GM19238 (cell line): ENCODE data around the gene DLX4.
A peak's percentile ranks its signal among the peaks of the same experiment; 100 is the strongest.

Source experiments
- DNase-seq: peaks from one replicate; pipeline ENCODE4 v3.0.0; 2011; ENCODE audit warnings: low spot score; ENCODE audit not compliant: insufficient read length

The DLX4 gene

GRCh38 chr17:49986396-49987289, 17.7 kb downstream of the DLX4 start:
- peak; percentile 4 for DNase-seq

GRCh38 chr17:49987290-49987585, 18.2 kb downstream of the DLX4 start:
- DNase-seq = peak; percentile 0

- DNase-seq = peak; percentile 1
Observed at GRCh38 chr17:49987681-49988441, 18.9 kb downstream of the DLX4 start.

GRCh38 chr17:49989518-49989880, 20.5 kb downstream of the DLX4 start:
- no peak for DNase-seq

- no peak for DNase-seq
Observed at GRCh38 chr17:49990331-49990730, 21.3 kb downstream of the DLX4 start.

GRCh38 chr17:49990921-49991320, 21.9 kb downstream of the DLX4 start:
- DNase-seq = no peak

GRCh38 chr17:49991409-49991808, 22.4 kb downstream of the DLX4 start:
- DNase-seq = no peak

- no peak for DNase-seq
Observed at GRCh38 chr17:49992191-49992932, 23.4 kb downstream of the DLX4 start.

GRCh38 chr17:49992933-49993422, 24.0 kb downstream of the DLX4 start:
- no peak for DNase-seq

- DNase-seq = no peak
Observed at GRCh38 chr17:49993423-49994060, 24.6 kb downstream of the DLX4 start.

GRCh38 chr17:49994085-49995054, 25.4 kb downstream of the DLX4 start:
- DNase-seq = no peak

GRCh38 chr17:49995055-49995738, 26.2 kb downstream of the DLX4 start, which contains the start of gene DLX3:
Gene DLX3 (minus strand): TSS chr17:49995224. CDS start chr17:49994998, 226 bp downstream.
- no peak for DNase-seq

GRCh38 chr17:49996121-49996494, 27.1 kb downstream of the DLX4 start:
- DNase-seq = no peak

GRCh38 chr17:49996495-49997300, 27.7 kb downstream of the DLX4 start:
- DNase-seq = peak; percentile 62

GRCh38 chr17:49997301-49997650, 28.3 kb downstream of the DLX4 start:
- DNase-seq = no peak

- DNase-seq = peak; percentile 81
Observed at GRCh38 chr17:49997773-49998703, 29.0 kb downstream of the DLX4 start.

GRCh38 chr17:49998836-49999511, 30.0 kb downstream of the DLX4 start:
- DNase-seq = no peak
